Lung microvascular endothelial cell (primary cell): ENCODE data around the gene OSBP2. TPM values are rescaled to one million over a fixed set of nuclear protein-coding genes. Genes with fewer than 3 reads are reported as not detected.
"Not testable (repeated sequence)": the region's sequence is repeated elsewhere in the genome, so short reads cannot be mapped to it uniquely, and the experiment has no call there.

Source experiments
- DNase-seq, 2 donors: peaks; one replicate each; pipeline versions ENCODE4 v3.0.0 to v3.0.0-alpha.2; 2010; ENCODE audit warnings: low read depth in 2 of 2
- total RNA-seq: library from RNA; depleted of rRNA; stranded (reverse); fragments of >200 nt; gene quantifications from 2 replicates; pipeline ENCODE4 v1.2.1, GENCODE V29; 2014

OSBP2 gene
- total RNA-seq, 1 donor from 2014 or later: 15.9 TPM

DNA sequence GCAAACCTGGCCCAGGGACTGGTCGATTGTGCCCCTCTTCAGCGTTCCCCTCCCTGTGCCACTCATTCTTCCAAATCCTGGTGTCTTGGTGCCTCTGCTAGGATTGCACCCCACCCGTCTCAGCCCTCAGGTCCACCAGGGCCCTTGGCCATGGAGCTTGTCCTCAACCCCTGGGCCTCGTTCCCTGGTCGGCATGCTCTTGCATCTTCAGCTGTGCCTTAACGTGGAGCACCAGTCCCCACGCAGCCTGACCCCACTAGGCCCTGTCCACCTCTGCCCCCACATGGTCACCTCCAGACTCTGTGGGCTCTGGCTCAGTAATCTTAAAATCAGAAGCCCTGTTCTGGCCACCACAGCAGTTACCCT, 61.1 kb downstream of the OSBP2 start:
- DNase-seq: no peak

DNA sequence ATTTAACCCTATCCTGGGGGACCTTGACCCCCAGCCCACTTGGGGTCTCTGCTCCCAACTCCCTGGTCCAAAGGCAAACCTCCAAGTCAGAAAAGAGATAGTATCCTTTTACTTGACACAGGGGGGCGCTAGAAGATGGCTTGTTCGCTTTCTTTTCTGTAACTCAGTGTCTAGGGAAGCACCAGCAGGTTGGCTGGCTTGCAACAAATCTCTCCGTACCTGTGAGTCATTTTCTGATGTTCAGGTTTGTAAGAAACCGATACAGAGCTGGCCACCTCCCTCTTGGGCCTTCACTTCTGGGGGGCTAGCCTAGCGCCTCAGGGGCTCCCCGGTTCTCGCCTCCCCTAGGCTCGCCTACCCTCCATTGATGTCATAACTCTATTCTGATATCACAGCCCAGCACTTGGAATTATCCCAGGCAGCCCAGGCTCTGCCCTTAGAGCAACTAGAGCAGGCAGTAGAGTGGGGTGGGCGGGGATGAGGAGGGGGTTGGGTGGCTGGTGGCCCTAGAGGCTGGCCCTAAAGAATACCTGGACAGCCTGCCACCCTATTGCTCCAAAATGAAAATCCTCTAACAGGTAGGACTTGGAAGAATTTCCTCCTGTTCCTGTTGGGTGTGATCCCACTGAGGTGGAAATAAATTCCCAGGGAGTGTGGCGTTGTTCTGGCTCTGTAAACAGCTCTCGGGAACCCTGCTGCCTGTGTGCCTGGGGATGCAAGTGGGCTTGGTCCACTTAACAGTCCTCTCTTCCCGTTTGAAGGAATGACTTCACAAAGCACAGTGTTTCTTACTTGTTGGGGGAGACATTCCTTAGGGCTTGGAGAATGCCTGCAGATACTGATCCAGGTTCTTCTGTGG, 69.4 kb downstream of the OSBP2 start:
- peak; percentile 88 to 90 for DNase-seq

DNA sequence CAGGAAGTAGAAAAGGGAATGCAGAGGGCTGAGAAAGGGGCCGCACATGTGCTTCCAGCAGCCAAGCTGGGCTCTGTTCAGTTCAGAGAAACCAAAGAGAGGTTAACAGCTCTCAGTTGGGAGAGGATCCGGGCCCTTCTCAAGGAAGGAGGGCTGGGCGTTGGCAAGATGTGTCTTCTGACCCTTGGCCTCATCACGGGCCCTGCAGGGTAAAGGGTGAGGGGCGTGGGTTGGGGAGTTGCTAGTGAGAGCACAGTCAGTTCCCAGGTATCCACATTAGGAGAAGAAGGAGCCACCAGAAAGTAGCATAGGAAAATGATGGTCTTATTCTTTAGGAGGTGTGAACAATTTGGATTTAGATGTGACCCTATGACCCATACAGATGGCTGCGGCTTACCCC, 73.0 kb downstream of the OSBP2 start:
- DNase-seq: no peak

DNA sequence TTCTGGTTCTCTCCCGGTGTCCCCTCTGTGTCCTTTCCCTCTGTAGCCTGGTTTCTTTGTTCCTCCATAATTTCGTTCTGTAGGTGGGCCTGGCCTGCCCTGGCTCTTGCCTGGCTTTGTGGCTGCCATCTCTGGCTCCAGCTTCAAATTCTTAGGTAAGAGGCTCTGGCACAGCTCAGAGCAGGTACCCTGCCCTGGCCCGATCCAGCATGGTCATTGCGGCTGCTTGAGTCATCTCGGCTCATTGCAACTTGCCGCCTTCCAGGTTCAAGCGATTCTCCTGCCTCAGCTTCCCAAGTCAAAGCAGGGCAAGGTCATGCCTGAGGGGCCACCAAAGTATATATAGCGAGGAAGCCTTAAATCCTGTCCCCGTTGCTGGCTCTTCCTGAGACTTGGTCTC, 76.0 kb downstream of the OSBP2 start:
- no peak for DNase-seq

DNA sequence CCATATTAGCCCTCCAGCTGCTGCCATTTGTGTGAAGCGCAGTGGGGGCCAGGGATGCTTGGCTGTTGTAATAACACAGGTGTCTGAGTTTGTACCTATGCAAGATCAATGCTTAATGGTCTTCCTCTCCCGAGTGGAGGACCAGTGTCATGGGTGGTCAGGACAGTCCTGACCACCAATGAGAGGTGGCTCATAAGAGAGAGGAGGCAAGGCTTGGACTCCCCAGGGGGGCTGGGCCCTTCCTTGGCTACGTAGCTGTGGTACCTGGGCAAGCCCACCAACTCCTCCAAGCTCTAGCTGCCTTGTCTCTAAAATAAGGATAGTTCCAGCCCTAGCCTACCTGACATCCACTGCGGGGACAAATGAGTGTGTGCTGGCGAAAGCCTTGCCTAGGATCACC, 79.2 kb downstream of the OSBP2 start:
- DNase-seq: no peak

DNA sequence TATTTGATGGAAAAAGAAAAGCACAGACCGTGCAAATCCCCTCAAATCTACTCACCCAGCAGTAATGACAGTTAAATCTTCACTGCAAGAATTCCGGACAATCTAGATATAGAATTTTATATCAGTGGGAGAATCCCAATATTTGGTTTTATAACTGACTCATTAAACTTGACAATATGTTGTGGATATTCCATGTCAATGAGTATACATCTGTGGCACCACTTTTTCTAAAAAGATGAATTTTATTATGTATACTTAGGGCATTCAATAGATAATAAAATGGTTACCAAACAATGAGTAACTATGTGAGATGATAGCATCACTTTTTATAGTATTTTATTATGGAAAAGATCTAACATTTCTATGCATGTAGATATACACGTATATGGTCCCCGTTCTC, 79.9 kb downstream of the OSBP2 start:
- no peak for DNase-seq

DNA sequence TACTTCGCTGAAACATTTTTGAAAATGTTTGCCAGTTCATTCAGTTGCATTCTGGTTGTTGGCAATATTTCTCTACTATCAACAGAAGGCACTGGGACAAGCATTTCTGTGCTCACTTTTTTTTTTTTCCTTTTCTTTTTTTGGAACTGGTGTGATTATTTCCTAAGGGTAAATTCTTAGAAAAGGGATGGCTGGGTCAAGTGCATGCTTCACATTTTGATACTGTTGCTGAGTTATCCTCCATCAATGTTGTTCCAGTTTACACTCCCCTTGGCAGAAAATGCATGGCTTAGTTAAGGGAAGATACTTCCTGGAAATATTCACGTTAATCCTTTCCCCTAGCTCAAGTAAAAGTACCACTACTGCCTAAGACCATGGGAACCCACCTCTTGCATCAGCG, 81.8 kb downstream of the OSBP2 start:
- no peak for DNase-seq

DNA sequence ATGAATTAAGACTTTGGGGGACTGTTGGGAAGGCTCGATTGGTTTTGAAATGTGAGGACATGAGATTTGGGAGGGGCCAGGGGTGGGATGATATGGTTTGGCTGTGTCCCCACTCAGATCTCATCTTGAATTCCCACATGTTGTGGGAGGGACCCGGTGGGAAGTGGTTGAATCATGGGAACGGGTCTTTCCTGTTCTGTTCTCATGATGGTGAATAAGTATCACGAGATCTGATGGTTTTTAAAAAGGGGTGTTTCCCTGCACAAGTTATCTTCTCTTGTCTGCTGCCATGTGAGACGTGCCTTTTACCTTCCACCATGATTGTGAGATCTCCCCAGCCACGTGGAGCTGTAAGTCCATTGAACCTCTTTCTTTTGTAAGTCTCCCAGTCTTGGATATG, 82.5 kb downstream of the OSBP2 start:
- DNase-seq: not testable (repeated sequence)

DNA sequence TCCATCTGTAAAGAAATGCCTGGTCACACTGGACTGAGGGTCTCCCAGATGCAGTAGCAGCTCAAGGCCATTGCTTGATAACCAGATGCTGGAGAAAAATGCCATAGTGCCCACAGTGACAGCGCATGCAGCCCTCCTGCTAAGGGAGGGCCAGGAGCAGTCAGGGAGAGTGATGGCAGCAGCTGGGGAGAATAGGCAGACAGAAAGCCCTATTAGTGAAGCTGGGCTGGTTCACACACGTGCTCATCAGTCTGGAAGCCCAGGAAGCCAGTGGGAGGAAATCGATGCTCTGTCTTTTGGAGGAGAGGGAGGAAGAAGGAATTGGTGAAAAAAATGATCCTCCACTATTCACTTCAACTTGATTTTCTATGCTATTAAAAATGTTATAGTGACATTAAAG, 82.9 kb downstream of the OSBP2 start:
- no peak for DNase-seq

DNA sequence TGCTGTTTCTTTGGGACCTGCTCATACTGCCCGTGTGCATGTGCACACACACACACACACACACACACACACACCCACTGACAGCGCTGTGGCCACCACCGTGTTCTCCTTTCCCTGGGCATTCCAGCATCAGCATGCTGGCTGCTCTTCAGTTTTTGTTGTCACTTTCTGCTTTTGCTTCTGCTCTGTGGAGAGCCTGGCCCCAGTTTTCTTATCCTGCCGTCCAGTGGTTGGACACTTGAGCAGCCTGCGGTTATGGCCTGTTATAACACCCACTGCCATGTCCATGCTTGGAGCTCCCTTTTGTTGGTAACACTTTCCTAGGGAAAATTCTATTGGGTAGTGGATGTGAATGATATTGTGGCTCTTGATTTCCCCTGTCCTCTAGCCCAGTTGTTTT, 83.6 kb downstream of the OSBP2 start:
- DNase-seq: no peak

DNA sequence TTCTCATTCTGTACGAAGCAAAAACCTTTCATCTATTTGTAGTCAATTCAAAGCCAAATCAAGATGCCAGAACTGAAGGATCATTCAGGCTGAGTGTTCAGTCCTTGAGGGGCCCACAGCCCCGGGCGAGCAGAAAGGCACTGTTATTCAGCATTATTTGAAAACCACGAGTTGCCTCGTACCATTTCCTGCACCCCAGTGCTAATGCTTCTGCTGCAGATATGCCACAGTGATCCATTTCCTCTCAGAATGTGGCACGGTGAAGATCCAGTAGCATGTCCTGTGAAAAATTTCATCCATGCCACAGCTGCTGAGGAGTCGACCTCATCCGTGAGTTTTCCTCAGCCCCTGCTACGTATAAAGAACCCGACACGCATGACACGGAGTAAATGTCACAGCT, 85.4 kb downstream of the OSBP2 start:
- no peak for DNase-seq

DNA sequence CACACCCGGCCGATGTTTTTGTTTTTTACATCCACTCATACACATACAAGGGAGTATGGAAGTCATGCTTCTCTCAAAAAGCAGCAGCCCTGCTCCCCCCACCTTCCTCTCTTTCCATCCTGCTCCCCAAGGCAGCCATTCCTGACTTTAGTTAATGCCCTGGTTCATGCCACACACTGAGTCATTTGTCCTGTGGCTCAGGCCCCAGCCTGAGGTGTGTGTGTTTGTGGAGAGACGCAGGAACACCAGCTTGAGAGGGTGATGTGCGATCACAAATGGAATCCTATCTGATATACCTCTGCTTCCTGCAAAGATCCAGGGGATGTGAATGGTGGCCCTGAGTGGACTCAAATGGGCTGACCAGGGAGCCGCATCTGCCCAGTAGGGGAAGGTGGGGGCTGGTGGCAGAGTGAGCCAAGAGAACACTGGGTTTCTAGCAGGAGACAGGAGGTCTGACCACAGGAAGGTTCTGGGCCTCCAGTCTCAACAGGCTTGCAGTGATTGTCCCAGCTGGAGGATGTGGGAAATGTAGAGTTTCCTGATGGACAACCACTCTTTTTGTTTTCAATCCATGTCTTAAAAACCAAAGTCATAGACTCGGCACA, 86.7 kb downstream of the OSBP2 start:
- DNase-seq: peak; percentile 10 to 79

DNA sequence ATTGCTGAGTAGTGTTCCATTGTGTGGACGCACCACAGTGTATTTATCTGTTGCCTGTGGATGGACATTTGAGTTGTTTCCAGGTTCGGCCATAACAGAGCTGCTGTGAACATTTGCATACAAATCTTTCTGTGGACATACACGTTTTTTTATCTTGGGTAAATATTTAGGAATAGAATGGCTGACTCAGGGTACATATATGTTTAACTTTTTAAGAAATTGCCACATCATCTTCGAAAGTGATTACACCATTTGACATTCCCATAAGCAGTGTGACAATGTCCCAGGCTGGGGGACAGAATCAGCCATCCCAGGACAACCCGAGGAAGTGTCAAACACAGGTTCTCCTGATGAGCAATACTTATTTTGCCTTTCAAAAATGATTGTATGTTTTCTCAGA, 87.9 kb downstream of the OSBP2 start:
- DNase-seq: no peak

DNA sequence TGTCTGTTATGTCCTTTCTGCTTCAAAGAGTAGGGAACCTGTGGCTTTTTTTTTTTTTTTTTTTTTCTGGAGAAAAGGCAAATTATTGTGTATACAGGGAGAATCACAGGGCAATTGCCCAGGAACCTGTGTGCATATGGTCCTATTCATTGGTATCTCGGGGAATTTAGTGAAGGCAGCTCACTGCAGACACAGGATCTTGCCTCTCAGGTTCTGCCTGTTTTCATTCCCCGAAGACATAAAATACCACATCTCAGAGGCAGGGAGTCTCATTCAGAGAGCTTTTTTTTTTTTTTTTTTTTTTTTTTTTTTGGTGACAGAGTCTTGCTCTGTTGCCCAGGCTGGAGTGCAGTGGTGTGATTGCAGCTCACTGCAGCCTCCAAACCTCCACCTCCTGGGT, 88.3 kb downstream of the OSBP2 start:
- DNase-seq: no peak

DNA sequence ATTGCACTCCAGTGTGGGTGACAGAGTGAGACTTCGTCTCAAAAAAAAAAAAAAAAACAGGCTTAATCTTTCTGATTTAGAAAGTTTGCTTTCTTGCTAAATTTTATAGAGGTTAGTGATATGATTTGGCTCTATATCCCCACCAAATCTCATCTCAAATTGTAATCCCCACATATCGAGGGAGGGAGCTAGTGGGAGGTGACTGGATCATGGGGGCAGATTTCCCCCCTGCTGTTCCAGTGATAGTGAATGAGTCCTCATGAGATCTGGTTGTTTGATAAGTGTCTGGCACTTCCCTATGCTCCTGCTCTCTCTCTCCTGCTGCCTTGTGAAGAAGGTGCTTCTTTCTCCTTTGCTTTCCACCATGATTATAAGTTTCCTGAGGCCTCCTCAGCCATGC, 90.9 kb downstream of the OSBP2 start:
- DNase-seq: no peak

DNA sequence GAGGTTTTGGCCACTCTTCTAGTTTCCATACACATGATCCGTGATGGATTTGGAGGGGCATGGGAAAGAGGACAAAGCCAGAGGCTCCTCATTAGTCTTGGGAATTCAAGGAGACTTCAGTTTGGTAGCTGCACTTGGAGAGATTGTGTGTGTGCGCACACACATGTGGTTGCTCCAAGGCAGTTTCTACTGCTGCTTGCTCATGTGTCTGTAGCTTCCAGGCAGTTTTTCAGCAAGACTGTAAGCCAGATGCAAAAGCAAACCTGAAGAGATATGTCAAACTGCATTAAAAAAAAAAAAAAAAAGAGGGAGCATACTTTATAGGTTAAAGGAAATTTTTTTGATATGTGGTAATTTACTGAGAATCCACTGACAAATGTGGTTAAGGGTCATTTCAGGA, 95.7 kb downstream of the OSBP2 start:
- DNase-seq: no peak

DNA sequence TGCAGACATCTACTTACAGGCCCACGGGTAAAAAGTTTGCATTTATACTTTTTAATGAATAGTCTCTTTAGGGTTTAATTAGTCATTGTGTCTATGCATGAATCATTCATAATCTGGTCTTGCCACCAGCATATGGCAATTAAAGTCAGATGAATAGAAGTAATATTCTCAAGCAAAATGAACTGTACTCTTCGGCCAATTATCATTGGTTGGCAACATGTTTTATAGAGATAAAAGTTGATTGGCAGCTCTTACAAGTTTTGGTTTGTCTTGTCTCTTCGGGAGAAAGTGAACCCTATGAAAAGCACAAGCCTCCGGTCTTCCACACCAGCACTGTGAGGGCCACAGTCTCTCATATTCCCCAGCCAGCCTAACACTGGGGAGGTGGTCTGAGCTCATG, 97.8 kb downstream of the OSBP2 start:
- DNase-seq: no peak

DNA sequence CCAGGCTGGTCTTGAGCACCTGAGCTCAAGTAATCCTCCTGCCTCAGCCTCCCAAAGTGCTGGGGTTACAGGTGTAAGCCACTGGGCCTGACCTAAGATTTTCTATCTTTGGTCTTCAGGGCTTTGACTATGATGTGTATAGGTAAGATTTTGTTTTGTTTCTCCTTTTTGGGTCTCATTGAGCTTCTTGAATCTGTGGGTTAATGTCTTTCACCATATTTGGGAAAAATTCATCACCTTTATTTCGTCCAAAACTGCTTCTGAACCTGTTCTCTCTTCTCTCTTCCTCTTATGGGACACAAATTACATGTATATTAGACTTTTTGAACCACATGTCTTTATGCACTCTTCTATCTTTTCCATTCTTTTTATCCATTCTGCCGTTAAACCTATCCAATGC, 100.4 kb downstream of the OSBP2 start:
- no peak for DNase-seq

DNA sequence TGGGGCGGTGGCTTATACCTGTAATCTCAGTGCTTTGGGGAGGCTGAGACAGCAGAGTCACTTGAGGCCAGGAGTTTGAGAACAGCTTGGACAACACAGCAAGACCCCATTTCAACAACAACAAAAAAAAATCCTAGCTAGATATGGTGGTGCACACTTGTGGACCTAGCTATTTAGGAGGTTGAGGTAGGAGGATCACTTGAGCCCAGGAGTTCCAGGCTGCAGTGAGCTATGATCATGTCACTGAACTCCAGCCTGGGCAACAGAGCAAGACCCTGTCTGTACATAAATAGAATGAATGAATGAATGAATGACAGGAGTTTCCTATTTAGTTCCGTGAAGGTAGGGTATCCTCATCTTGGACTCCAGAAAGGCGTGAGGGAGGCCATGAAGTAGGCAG, 107.0 kb downstream of the OSBP2 start:
- no peak for DNase-seq

DNA sequence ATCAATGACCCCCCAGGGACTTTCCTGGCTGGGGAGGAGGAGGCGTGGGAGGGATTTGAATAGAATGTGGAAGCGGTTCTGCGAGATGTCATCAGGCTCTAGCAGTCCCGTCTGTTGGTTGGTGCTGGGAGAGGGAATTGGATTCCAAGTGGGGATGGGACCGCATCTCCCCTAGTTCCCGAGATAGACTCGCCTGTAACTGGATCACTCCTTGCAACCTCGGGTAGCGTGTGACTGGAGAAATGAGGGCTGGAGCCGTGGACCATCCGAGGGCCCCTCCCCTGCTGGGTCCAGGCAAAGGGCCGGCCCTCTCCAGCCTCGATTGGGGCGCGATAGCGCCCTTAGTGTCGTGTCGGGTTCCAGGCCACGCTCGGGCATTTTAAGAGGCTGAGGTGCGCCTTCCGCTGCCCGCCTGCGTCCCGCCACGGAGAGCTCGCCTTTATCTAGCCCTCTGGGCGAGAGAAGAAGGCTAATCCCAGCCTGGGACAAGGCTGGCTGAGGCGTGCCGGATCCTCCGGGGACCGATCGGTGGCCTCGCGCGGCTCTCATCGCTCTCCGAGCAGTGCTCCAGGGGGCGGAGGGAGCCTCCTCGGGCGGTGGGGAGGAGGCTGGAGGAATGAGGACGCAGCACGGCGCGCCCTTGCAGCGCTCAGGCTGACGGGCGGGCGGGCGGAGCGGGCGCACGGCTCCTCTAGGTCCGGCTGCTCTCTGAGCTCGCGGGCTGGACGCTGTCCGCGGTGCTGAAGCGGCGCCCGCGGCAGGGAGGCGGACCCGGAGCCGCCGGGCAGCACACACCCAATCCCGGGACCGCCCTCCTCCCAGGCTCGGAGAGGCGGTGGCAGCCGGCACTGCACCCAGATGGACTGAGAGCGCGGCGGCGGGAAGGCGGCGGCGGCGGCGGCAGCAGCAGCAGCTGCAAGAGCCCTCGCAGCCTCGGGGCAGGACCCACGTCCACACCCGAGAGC, 107.8 kb downstream of the OSBP2 start:
- DNase-seq: peak; percentile 94 to 95

DNA sequence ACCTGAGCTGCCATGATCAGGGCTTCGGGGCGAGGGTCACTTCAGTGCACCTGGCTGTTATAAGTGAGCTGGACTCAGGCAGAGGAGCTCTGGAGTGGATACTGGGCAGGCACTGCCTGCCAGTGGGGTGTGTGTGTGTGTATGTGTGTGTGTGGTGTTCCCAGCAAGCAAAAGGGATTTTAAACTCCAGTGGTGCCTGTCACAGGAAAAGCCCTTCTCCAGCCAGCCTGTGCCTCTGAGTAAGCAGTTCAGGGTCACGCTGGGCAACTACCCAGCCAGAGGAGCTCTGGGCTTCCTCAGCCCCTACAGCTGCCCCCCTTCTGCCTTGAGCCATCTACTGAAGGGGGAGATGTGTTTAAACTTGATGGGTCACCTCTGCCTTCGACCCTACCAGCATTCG, 109.0 kb downstream of the OSBP2 start:
- peak in 1 of 2 donors; percentile 17 for DNase-seq

DNA sequence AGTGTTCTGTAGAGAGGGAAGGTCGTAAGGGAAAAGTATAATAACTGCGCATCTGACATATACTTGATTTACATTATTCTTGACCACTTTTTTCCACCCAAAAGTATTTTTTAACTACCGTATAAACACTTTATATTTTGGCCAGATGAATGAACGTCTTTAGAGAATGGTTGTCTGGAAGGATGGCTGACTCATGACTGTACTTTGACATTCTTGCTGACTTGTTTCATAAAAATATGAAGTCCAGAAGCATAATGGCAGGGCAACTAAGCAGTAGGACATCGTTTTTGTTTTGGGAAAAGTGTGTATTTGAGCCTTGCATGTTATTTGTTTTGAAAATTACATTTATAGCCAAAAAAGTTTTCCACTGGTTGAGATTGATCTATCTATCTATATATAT, 110.0 kb downstream of the OSBP2 start:
- DNase-seq: peak in 1 of 2 donors; percentile 31
